ENCODE results near the gene YARS1.
A peak's percentile ranks its signal among the peaks of the same experiment; 100 is the strongest.
"Not testable (repeated sequence)": the region's sequence is repeated elsewhere in the genome, so short reads cannot be mapped to it uniquely, and the experiment has no call there.

The YARS1 gene

GRCh38 chr1:32816676-32817158 lies 441 bp downstream of the YARS1 start:
- DNase-seq, result no peak

- no peak for DNase-seq
Observed at GRCh38 chr1:32813941-32814739, 3.0 kb downstream of the YARS1 start.

GRCh38 chr1:32811917-32812316 lies 5.2 kb downstream of the YARS1 start:
- no peak for DNase-seq

- no peak for DNase-seq
Observed at GRCh38 chr1:32811265-32811664, 5.9 kb downstream of the YARS1 start.

GRCh38 chr1:32810358-32810757 lies 6.8 kb downstream of the YARS1 start:
- DNase-seq, result no peak

- DNase-seq, result no peak
Observed at GRCh38 chr1:32808580-32808979, 8.6 kb downstream of the YARS1 start.

GRCh38 chr1:32806910-32807523 lies 10.1 kb downstream of the YARS1 start:
- no peak for DNase-seq

- no peak for DNase-seq
Observed at GRCh38 chr1:32806290-32806689, 10.9 kb downstream of the YARS1 start.

- DNase-seq, result not testable (repeated sequence)
Observed at GRCh38 chr1:32804460-32804859, 12.7 kb downstream of the YARS1 start.

- DNase-seq, result peak; percentile 19
Observed at GRCh38 chr1:32801096-32801715, 16.0 kb downstream of the YARS1 start.

GRCh38 chr1:32798679-32799416 lies 18.3 kb downstream of the YARS1 start:
- DNase-seq, result no peak

GRCh38 chr1:32798191-32798590 lies 19.0 kb downstream of the YARS1 start:
- DNase-seq, result no peak

- DNase-seq, result no peak
Observed at GRCh38 chr1:32797456-32797855, 19.7 kb downstream of the YARS1 start.

- not testable (repeated sequence) for DNase-seq
Observed at GRCh38 chr1:32795763-32796162, 21.4 kb downstream of the YARS1 start.

GRCh38 chr1:32791881-32792280 lies 25.3 kb downstream of the YARS1 start:
- DNase-seq, result no peak

- DNase-seq, result not testable (repeated sequence)
Observed at GRCh38 chr1:32789356-32789755, 27.8 kb downstream of the YARS1 start.

- DNase-seq, result no peak
Observed at GRCh38 chr1:32786856-32787255, 30.3 kb downstream of the YARS1 start.

- no peak for DNase-seq
Observed at GRCh38 chr1:32784817-32785216, 32.3 kb downstream of the YARS1 start.

- DNase-seq, result no peak
Observed at GRCh38 chr1:32783851-32784250, 33.3 kb downstream of the YARS1 start.

- DNase-seq, result no peak
Observed at GRCh38 chr1:32782086-32782485, 35.1 kb downstream of the YARS1 start.

GRCh38 chr1:32780628-32781234 lies 36.4 kb downstream of the YARS1 start:
- DNase-seq, result no peak

- no peak for DNase-seq
Observed at GRCh38 chr1:32780005-32780404, 37.2 kb downstream of the YARS1 start.

- DNase-seq, result no peak
Observed at GRCh38 chr1:32779242-32779641, 37.9 kb downstream of the YARS1 start.

All from stimulated activated CD4-positive, alpha-beta T cell treated with anti-CD3 and anti-CD28 coated beads, Interleukin-4, amount 100 ng/mL, for 1 hour (primary cell).